ELR (cell line): ENCODE results near the gene KLHL6.
A peak's percentile ranks its signal among the peaks of the same experiment; 100 is the strongest.
"Not testable (repeated sequence)": the region's sequence is repeated elsewhere in the genome, so short reads cannot be mapped to it uniquely, and the experiment has no call there.

Experiments
- DNase-seq: peaks from one replicate; pipeline ENCODE4 v3.0.0-alpha.2; 2015; ENCODE audit warnings: low read depth

Gene KLHL6

DNA sequence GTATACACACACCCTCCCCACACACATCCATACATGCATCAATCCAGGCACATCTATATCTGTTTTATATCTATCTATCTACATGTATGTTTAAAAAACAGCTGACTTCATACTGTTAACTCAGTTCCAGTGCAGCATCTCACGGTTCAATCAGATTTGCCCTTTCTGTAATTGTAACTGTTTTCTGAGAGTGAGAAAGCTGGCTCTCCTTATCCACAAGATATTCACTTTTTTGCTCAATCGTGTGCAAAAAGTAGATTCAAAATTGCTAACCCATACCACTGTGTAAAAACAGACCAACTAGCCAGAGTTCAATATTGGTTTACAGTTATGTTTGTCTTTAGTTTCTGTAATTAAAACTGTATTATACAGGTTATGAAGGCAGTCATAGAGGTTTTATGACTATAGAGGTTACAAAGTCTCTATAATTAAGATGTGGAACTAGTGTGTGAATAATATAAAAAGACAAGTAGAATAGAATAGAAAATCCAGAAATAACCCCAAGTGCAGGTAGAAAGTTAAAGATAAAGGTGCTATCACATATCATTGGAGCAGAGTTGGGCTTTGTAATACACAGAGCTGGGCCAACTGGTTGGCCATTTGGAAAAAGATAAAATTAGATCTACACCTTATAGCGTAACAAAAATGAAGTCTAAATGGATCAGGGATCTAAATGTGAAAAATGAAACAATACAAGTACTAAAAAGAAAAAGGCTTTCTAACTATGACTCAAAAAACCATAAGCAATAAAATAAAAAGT is 107.0 kb downstream of the KLHL6 start:
- no peak for DNase-seq

DNA sequence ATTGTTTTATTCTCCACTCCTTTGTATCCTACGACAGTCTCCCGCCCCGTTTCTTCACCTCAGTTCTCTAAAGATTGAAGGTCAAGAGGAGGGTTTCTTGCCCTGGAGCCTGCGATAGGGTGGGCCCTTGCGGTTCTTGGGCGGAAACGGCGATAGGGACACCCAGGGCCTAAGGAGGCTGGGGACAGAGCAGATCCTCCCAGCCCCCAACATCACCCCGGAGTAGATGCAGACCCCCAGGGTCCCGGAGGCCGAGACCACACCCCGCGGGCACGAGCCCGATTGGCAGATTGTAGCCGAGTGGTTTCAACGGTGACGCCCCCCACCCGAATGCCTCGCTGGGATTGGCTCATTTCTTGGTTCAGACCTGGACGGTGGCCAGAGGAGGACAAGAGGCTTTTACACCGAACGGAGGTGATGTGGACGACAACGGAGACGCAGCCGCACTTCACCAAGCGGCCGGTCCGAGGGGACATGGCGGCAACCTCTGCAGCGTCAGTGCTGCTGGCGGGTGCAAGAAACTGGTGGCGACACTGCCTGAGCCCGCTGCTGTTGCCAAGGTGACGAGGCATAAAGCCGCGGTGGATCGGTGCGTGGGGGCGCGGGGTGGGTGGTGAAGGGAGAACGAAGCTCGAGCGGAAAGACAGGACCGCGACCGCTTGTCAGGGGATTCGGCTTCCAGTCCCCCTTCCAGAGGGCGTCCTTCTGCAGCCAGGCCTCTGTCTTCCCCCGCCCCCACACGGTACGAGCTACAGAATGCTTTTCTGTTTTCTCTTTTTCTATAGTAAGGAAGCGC is 108.1 kb downstream of the KLHL6 start:
- DNase-seq, result peak; percentile 91

DNA sequence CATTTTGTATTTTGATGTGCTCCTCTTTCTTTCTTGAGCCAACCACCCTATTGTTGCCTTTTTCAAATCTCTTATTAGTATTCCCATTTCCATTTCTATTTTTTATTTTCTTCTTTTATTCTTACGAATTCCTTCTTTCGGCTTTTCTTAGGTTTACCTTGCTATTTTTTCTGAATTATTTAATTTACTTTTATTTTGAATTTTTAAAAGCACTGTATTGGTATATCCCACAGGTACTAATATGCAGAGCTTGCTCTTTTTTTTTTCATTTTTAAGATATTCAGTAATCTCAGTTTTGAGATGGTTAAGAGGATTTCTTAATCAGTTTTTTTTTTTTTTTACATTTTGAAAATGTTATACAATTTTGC is 108.7 kb downstream of the KLHL6 start:
- DNase-seq, result no peak

DNA sequence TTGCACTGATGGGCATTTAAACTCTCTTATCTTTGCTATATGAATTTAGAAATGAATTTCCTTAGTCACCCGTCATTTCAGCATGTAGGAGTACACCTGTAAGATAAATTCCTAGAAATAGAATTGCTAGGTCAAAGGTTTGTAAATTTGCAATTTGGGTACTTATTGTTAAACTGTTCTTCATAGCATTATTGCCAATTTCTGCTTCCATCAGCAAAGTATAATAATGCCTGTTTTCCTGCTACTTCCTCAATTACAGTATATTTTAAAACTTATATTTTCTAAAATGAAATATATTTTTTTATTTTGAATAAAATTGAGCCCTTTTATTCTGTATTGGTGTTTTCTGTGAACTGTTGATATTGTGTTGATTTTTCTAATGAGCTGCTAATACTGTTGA is 110.8 kb downstream of the KLHL6 start:
- no peak for DNase-seq

DNA sequence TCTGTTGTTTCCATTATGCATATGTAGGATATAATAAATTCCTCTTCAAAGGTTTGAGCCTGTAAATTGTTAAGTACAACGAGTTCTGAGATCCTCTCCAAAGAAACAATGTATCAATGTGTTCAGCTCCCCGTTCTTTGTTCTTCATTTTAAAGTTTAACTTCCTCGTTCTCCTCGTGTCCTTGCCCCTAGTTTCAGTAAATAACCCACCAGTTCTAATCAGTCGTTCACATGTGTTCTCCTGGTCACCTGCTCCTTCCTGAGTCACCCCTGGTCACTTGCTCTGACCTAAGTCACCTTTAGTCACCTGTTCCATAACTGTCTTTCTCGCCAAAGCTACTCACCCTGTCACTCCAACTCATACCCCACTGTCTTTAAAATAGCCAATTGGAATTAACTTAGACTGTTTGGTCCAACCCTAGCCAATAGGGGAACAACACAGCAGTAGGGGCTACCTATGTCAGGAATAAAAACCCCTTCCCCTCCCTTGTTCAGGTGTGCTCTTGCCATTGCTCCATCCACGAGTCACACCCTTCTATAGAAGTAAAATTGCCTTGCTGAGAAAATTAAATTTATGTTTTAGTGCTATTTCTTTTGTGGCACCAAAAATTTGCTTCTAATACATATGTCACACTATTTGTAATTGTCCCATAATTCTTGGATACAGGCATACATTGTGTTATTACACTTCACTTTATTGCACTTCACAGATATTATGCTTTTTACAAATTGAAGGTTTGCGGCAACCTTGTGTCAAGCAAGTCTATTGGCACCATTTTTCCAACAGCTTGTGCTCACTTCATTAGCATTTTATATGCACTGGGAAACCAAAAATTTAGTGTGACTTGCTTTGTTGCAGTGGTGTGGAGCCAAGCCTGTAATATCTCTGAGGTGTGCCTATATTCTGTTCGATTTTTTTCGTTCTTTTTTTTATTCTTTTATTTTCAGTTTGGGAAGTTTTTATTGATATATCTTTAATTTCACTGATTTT is 111.8 kb downstream of the KLHL6 start:
- DNase-seq, result no peak

DNA sequence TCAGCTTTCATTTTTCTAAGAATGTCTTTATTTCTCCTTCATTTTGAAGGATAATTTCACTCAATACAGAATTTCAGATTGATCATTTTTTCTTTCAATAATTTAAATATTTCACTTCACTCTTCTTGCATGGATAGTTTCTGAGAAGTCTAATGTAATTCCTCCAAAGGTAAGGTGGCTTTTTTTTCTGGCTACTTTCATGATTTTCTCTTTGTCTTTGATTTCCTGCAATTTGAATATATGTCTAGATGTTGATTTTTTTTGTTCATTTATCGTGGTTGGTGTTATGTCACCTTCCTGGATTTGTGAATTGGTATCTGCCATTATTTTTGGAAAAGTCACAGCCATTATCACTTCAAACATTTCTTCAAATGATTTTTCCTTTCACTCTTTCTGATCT is 112.5 kb downstream of the KLHL6 start:
- no peak for DNase-seq

DNA sequence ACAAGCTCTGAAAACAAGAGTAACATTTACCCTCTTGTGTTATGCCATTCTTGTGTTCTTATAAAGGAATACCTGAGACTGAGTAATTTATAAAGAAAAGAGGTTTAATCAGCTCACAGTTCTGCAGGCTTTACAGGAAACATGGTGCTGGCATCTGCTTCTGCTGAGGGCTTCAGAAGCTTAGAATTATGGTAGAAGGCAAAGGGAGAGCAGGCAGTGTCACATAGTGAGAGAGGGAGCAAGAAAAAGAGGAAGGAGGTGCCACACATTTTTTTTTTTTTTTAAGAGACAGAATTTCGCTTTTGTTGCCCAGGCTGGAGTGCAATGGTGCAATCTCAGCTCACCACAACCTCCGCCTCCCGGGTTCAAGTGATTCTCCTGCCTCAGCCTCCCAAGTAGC is 115.0 kb downstream of the KLHL6 start:
- DNase-seq, result not testable (repeated sequence)

DNA sequence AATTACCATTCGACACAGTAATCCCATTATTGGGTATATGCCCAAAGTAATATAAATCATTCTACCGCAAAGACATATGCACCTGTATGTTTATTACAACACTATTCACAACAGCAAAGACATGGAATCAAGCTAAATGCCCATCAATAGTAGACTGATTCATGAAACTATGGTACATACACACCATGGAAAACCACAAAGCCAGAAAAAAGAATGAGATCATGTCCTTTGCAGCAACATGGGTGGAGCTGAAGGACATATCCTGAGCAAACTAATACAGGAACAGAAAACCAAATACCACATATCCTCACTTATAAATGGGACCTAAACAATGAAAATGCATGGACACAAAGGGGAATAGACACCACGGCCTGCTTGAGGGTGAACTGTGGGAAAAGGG is 116.0 kb downstream of the KLHL6 start:
- peak; percentile 33 for DNase-seq

DNA sequence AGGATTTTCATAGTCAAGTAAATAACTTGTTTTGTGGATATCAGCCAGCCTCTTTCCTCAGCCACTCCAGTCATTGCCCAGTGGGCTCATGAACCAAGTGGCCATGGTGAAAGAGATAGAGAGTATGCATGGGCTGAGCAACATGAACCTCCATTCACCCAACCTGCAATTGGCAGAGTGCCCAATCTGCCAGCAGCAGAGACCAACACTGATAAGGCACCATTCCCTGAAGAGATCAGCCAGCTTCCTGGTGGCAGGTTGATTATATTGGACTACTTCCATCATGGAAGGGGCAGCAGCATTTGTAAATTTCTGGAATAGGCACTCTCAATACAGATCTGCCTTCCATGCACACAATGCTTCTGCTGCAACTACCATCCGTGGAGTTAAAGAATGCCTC is 116.8 kb downstream of the KLHL6 start:
- no peak for DNase-seq

DNA sequence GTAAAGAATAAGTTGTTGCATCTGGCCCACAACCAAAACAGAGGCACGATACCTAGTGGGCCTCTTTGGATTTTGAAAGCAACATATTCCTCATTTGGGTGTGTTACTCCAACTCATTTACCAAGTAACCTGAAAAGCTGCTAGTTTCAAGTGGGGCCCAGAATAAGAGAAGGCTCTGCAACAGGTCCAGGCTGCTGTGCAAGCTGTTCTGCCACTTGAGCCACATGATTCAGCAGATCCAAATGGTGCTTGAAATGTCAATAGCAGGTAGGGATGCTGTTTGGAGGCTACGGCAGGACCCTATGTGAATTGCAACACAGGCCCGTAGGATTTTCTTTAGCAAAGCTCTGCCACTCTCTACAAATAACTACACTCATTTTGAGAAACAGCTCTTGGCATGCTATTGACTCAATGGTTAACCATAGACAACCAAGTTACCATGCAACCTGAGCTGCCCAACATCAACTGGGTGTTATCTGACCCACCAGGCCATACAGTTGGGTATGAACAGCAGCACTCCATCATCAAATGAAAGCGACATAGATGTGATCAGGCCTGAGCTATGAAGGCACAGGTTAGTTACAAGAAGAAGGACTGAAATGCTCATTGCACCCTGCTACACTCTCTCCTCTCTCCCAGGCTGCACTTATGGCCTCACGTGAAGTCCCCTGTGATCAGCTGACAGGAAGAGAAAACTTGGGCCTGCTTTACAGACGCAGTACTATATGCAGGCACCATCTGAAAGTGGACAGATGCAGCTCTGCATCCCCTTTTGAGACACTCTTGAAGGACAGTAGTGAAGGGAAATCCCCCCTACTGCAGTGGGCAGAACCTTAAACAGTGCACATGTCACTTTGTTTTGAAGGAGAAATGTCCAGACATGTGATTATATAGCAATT is 117.6 kb downstream of the KLHL6 start:
- no peak for DNase-seq
